HCT116 (cell line): Measurements from ENCODE around the gene IL17A. TPM values are rescaled to one million over a fixed set of nuclear protein-coding genes. Genes with fewer than 3 reads are reported as not detected.

Source experiments
- ATAC-seq: fragments of 200-7000 bp; cut with Tn5 transposase; 2 replicates; pipeline ENCODE4 v1.9.1; 2020; ENCODE audit warnings: mild to moderate bottlenecking, moderate library complexity
- BruUV-seq: library from RNA; stranded (reverse); fragments of 400-500 nt; replicated peaks from 2 replicates; lab custom pipeline; 2021; lab: Mats Ljungman, UMichigan
- CTCF ChIA-PET: fragments of 300-600 bp; sonication (Branson Sonifier 250); formaldehyde crosslinking; loops from one replicate; lab custom pipeline; 2021; ENCODE audit warnings: antibody characterized with exemption; lab: Charles Lee
- POLR2A ChIA-PET: fragments of 300-600, 350-600 bp; sonication (Branson Sonifier 250); formaldehyde crosslinking; loops from one replicate; lab custom pipeline; 2021; ENCODE audit warnings: antibody characterized with exemption; lab: Charles Lee
- RAD21 ChIA-PET, 2 experiments: fragments of 300-600 bp; sonication (Branson Sonifier 250); formaldehyde crosslinking; loops; one replicate each; lab custom pipeline; 2023; ENCODE audit warnings: low total read pairs in 2 of 2; ENCODE audit not compliant: uncharacterized antibody in 2 of 2, unreplicated experiment in 2 of 2, low non-redundant PET in 1 of 2; lab: Charles Lee
- DNase-seq: peaks from one replicate; pipeline ENCODE4 v3.0.0-alpha.2; 2010; ENCODE audit warnings: low read depth, low spot score
- H2AFZ ChIP-seq: fragments of 200-600 bp; shearing (Covaris generic), sonication (generic); 2 replicates; pipeline ENCODE4 v1.6.1; 2017; ENCODE audit warnings: low read depth, mixed run types, mixed read lengths, antibody characterized with exemption, low read length; ENCODE audit not compliant: poor library complexity, severe bottlenecking
- H3K27ac ChIP-seq: 2 replicates; pipeline ENCODE4 v1.5.1; 2012; ENCODE audit warnings: low read depth, low read length
- H3K27me3 ChIP-seq: fragments of 200-600 bp; sonication (generic); 2 replicates; pipeline ENCODE4 v1.6.1; 2016; ENCODE audit warnings: mixed run types, low read length, mixed read lengths; ENCODE audit not compliant: insufficient read depth
- H3K36me3 ChIP-seq, 2 experiments: fragments of 200-500 bp in 1 of 2; fragments of 200-600 bp in 1 of 2; sonication (Bioruptor generic) in 1 of 2; sonication (generic) in 1 of 2; 2 replicates each; pipeline versions ENCODE4 v1.5.1 to v1.6.1; 2014 to 2016; ENCODE audit warnings: low read length in 2 of 2, inconsistent platforms in 1 of 2, mixed read lengths in 1 of 2, mixed run types in 1 of 2; ENCODE audit not compliant: insufficient read depth in 2 of 2, control insufficient read depth in 1 of 2
- H3K4me1 ChIP-seq, 2 experiments: fragments of 200-600 bp in 1 of 2; sonication (generic) in 1 of 2; 2 replicates each; pipeline versions ENCODE4 v1.5.1 to v1.6.1; 2012 to 2017; ENCODE audit warnings: low read length in 2 of 2, inconsistent platforms in 1 of 2, mild to moderate bottlenecking in 1 of 2, mixed read lengths in 1 of 2, mixed run types in 1 of 2, moderate library complexity in 1 of 2; ENCODE audit not compliant: insufficient read depth in 2 of 2, control insufficient read depth in 1 of 2
- H3K4me2 ChIP-seq: fragments of 200-600 bp; sonication (generic); 2 replicates; pipeline ENCODE4 v1.6.1; 2017; ENCODE audit warnings: mixed run types, low read length, mixed read lengths
- H3K4me3 ChIP-seq, 2 experiments: fragments of 200-600 bp in 1 of 2; sonication (generic) in 1 of 2; replicated peaks in 1 of 2; 2 replicates each; pipeline ENCODE4 v1.5.1; 2011 to 2016; ENCODE audit warnings: low read length in 2 of 2, control low read depth in 1 of 2, low read depth in 1 of 2, mild to moderate bottlenecking in 1 of 2, mixed read lengths in 1 of 2, mixed run types in 1 of 2
- H3K79me2 ChIP-seq: fragments of 200-600 bp; sonication (generic); 2 replicates; pipeline ENCODE4 v1.6.1; 2017; ENCODE audit warnings: mild to moderate bottlenecking, mixed run types, low read length, moderate library complexity, mixed read lengths; ENCODE audit not compliant: insufficient read depth
- H3K9ac ChIP-seq: fragments of 200-600 bp; sonication (generic); 2 replicates; pipeline ENCODE4 v1.6.1; 2016; ENCODE audit warnings: low read length, mixed read lengths
- H3K9me2 ChIP-seq: fragments of 200-600 bp; sonication (generic), shearing (Covaris generic); 2 replicates; pipeline ENCODE4 v1.6.1; 2017; ENCODE audit warnings: mixed run types, mild to moderate bottlenecking, moderate library complexity; ENCODE audit not compliant: insufficient read depth
- H3K9me3 ChIP-seq, 2 experiments: fragments of 200-500 bp in 1 of 2; fragments of 200-600 bp in 1 of 2; sonication (Bioruptor generic) in 1 of 2; sonication (generic) in 1 of 2; 2 replicates each; pipeline ENCODE4 v1.6.1; 2014 to 2017; ENCODE audit warnings: low read length in 2 of 2, mixed read lengths in 2 of 2, inconsistent platforms in 1 of 2, low read depth in 1 of 2, mild to moderate bottlenecking in 1 of 2, mixed run types in 1 of 2, moderate library complexity in 1 of 2; ENCODE audit not compliant: control insufficient read depth in 1 of 2, insufficient read depth in 1 of 2
- H4K20me1 ChIP-seq: fragments of 200-600 bp; sonication (generic), shearing (Covaris generic); 2 replicates; pipeline ENCODE4 v1.6.1; 2017; ENCODE audit warnings: mixed run types, mild to moderate bottlenecking, moderate library complexity; ENCODE audit not compliant: insufficient read depth
- ELF1 ChIP-seq: IDR thresholded peaks from 2 replicates; pipeline ENCODE4 v1.6.1; 2012; ENCODE audit warnings: low read depth, borderline replicate concordance
- FOSL1 ChIP-seq: IDR thresholded peaks from 2 replicates; pipeline ENCODE4 v1.6.1; 2012; ENCODE audit warnings: low read depth
- POLR2AphosphoS5 ChIP-seq: IDR thresholded peaks from 2 replicates; pipeline ENCODE4 v1.6.1; 2011; ENCODE audit warnings: mild to moderate bottlenecking, low read depth, low read length, moderate library complexity
- SRF ChIP-seq: IDR thresholded peaks from 2 replicates; pipeline ENCODE4 v1.6.1; 2012; ENCODE audit warnings: low read depth
- TCF7L2 ChIP-seq: IDR thresholded peaks from 2 replicates; pipeline ENCODE4 v1.7.0; 2011; ENCODE audit warnings: borderline replicate concordance, inconsistent platforms; ENCODE audit not compliant: insufficient read depth, insufficient read length; ENCODE audit errors: extremely low read depth
- ZFX ChIP-seq: fragments of 450-650 bp; IDR thresholded peaks from 2 replicates; pipeline ENCODE4 v1.6.1; 2017
- ZNF274 ChIP-seq: fragments of 200-500 bp; sonication (Bioruptor generic); IDR thresholded peaks from 2 replicates; pipeline ENCODE4 v1.6.1; 2014; ENCODE audit warnings: mild to moderate bottlenecking, low read depth, low read length, inconsistent platforms
- intact Hi-C: fragments of 100-400 bp; cut with micrococcal nuclease; formaldehyde crosslinking; loops from 2 replicates; pipeline ENCODE4 v1.10.0; 2022
- total RNA-seq: library from RNA; stranded (reverse); gene quantifications from one replicate; pipeline ENCODE4 v1.2.1, GENCODE V29; 2021; ENCODE audit not compliant: unreplicated experiment
- TF ChIP-seq, protein P1 (sequence below), 3 experiments: fragments of 200-600 bp in 1 of 3; sonication (generic) in 1 of 3; IDR thresholded peaks in 2 of 3; conservative IDR thresholded peaks in 1 of 3; 2 replicates each; pipeline ENCODE4 v1.5.1; 2012 to 2017; ENCODE audit warnings: low read depth in 2 of 3, low read length in 2 of 3, antibody characterized with exemption in 1 of 3, borderline replicate concordance in 1 of 3, control low read depth in 1 of 3, mild to moderate bottlenecking in 1 of 3, mixed read lengths in 1 of 3, mixed run types in 1 of 3, moderate library complexity in 1 of 3; ENCODE audit not compliant: insufficient read depth in 1 of 3
- TF ChIP-seq, protein P2 (sequence below): IDR thresholded peaks from 2 replicates; pipeline ENCODE4 v1.6.1; 2012; ENCODE audit warnings: low read depth

The IL17A gene
- total RNA-seq, 1 experiment from 2014 or later = not detected

DNA sequence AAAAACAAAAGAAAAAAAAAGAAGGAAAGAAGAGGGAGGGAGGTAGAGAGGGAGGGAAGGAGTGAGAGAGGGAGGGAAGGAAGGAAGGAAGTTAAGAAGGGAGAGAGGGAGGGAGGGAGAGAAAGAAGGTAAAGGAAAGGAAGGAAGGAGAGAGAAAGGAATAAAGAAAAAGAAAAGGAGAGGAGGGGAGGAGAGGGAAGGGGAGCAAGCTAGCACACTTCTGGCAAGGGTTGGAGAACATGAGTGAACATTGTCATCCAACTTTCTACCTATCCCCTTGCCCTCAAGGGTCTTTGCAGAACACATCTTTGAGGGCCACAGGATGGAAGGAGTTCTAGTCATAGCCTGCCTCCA lies 34.1 kb upstream of the IL17A start:
- ChIA-PET CTCF (no interaction called here), RAD21 (no interaction called here), POLR2A (no interaction called here)
- ATAC-seq = no peak
- peaks cover 0 to 11% of the 10 kb centered on the region in 2 experiments; a peak in 2 of 4 replicates for H3K4me1 ChIP-seq
- no peak for DNase-seq
- no peaks in the 10 kb centered on the region for H4K20me1 ChIP-seq
- no peaks in the 10 kb centered on the region for H3K9me2 ChIP-seq
- H3K4me3 ChIP-seq = no peak overlapping the region
- no TSS peak for BruUV-seq
- no peaks in the 10 kb centered on the region for H3K9me3 ChIP-seq
- TF ChIP-seq ZNF274 (no peak), ELF1 (no peak), SRF (no peak), ZFX (no peak), POLR2AphosphoS5 (no peak), TCF7L2 (no peak), FOSL1 (no peak)
- TF ChIP-seq, protein P1, sequence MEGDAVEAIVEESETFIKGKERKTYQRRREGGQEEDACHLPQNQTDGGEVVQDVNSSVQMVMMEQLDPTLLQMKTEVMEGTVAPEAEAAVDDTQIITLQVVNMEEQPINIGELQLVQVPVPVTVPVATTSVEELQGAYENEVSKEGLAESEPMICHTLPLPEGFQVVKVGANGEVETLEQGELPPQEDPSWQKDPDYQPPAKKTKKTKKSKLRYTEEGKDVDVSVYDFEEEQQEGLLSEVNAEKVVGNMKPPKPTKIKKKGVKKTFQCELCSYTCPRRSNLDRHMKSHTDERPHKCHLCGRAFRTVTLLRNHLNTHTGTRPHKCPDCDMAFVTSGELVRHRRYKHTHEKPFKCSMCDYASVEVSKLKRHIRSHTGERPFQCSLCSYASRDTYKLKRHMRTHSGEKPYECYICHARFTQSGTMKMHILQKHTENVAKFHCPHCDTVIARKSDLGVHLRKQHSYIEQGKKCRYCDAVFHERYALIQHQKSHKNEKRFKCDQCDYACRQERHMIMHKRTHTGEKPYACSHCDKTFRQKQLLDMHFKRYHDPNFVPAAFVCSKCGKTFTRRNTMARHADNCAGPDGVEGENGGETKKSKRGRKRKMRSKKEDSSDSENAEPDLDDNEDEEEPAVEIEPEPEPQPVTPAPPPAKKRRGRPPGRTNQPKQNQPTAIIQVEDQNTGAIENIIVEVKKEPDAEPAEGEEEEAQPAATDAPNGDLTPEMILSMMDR (IDR thresholded peaks at IDR 0.05 in 2 of 3, conservative IDR thresholded peaks at IDR 0.05 in 1 of 3; ENCODE audit: borderline replicate concordance in 1 of 3, insufficient read depth in 1 of 3, low read depth in 2 of 3, low read length in 2 of 3) = no peak
- TF ChIP-seq, protein P2, sequence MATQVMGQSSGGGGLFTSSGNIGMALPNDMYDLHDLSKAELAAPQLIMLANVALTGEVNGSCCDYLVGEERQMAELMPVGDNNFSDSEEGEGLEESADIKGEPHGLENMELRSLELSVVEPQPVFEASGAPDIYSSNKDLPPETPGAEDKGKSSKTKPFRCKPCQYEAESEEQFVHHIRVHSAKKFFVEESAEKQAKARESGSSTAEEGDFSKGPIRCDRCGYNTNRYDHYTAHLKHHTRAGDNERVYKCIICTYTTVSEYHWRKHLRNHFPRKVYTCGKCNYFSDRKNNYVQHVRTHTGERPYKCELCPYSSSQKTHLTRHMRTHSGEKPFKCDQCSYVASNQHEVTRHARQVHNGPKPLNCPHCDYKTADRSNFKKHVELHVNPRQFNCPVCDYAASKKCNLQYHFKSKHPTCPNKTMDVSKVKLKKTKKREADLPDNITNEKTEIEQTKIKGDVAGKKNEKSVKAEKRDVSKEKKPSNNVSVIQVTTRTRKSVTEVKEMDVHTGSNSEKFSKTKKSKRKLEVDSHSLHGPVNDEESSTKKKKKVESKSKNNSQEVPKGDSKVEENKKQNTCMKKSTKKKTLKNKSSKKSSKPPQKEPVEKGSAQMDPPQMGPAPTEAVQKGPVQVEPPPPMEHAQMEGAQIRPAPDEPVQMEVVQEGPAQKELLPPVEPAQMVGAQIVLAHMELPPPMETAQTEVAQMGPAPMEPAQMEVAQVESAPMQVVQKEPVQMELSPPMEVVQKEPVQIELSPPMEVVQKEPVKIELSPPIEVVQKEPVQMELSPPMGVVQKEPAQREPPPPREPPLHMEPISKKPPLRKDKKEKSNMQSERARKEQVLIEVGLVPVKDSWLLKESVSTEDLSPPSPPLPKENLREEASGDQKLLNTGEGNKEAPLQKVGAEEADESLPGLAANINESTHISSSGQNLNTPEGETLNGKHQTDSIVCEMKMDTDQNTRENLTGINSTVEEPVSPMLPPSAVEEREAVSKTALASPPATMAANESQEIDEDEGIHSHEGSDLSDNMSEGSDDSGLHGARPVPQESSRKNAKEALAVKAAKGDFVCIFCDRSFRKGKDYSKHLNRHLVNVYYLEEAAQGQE = no peak
- TF ChIP-seq, all 23 proteins: peak for 0
- Histone ChIP-seq H3K79me2 (no peaks in the 10 kb centered on the region), H3K27me3 (peaks cover 19% of the 10 kb centered on the region), H3K27ac (no peak overlapping the region), H2AFZ (no peak overlapping the region), H3K4me2 (no peak overlapping the region), H3K36me3 (no peaks in the 10 kb centered on the region), H3K9ac (no peak overlapping the region)
- intact Hi-C loops = no loop called here
